ENCODE results near the gene PTGS1.

DNA sequence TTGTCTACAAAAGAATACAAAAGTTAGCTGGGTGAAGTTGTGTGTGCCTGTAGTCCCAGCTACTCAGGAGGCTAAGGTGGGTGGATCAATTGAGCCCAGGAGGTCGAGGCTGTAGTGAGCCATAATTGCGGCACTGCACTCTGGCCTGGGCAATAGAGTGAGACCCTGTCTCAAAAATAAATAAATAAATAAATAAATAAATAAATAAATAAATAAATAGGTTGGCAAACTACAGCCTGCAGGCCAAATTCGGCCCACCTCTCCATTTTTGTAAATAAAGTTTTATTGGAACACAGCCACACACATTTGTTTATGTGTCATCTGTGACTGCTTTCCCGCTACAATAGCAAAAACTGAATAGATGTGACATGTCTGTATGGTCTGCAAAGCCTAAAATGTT is 9.5 kb downstream of the PTGS1 start:
- TF ChIP-seq POLR2AphosphoS5 (IDR thresholded peaks at IDR 0.05), result no peak
- TF ChIP-seq, protein P1, sequence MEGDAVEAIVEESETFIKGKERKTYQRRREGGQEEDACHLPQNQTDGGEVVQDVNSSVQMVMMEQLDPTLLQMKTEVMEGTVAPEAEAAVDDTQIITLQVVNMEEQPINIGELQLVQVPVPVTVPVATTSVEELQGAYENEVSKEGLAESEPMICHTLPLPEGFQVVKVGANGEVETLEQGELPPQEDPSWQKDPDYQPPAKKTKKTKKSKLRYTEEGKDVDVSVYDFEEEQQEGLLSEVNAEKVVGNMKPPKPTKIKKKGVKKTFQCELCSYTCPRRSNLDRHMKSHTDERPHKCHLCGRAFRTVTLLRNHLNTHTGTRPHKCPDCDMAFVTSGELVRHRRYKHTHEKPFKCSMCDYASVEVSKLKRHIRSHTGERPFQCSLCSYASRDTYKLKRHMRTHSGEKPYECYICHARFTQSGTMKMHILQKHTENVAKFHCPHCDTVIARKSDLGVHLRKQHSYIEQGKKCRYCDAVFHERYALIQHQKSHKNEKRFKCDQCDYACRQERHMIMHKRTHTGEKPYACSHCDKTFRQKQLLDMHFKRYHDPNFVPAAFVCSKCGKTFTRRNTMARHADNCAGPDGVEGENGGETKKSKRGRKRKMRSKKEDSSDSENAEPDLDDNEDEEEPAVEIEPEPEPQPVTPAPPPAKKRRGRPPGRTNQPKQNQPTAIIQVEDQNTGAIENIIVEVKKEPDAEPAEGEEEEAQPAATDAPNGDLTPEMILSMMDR (IDR thresholded peaks at IDR 0.05), result no peak
- no peak for TF ChIP-seq POLR2A (IDR thresholded peaks at IDR 0.05)

Measured in upper lobe of left lung (tissue), 4 donors.